H9 (cell line): ENCODE data around the gene TCHH. TPM values are rescaled to one million over a fixed set of nuclear protein-coding genes. Genes with fewer than 3 reads are reported as not detected.

Experiments used
- DNase-seq: peaks from one replicate; pipeline ENCODE4 v3.0.0-alpha.2; 2017
- H2AFZ ChIP-seq: one replicate; pipeline ENCODE4 v1.6.1; 2013; ENCODE audit warnings: mild to moderate bottlenecking, low read length, control low read depth, moderate library complexity
- H2AK5ac ChIP-seq: 2 replicates; pipeline ENCODE4 v1.6.1; 2013; ENCODE audit warnings: low read length, control low read depth, mixed read lengths; ENCODE audit not compliant: insufficient read length
- H2BK120ac ChIP-seq: one replicate; pipeline ENCODE4 v1.6.1; 2013; ENCODE audit warnings: low read depth, mild to moderate bottlenecking, low read length, control low read depth, inconsistent platforms; ENCODE audit not compliant: poor library complexity, severe bottlenecking
- H2BK12ac ChIP-seq: 2 replicates; pipeline ENCODE4 v1.6.1; 2013; ENCODE audit warnings: low read length, control low read depth, mixed read lengths, low read depth; ENCODE audit not compliant: insufficient read length
- H2BK15ac ChIP-seq: 2 replicates; pipeline ENCODE4 v1.6.1; 2013; ENCODE audit warnings: low read depth, low read length, control low read depth
- H2BK20ac ChIP-seq: one replicate; pipeline ENCODE4 v1.6.1; 2013; ENCODE audit warnings: low read depth, mild to moderate bottlenecking, low read length, control low read depth, inconsistent platforms; ENCODE audit not compliant: poor library complexity, severe bottlenecking
- H2BK5ac ChIP-seq: 2 replicates; pipeline ENCODE4 v1.6.1; 2013; ENCODE audit warnings: low read length, control low read depth, mixed read lengths; ENCODE audit not compliant: insufficient read length
- H3K14ac ChIP-seq: 2 replicates; pipeline ENCODE4 v1.6.1; 2013; ENCODE audit warnings: low read length, control low read depth; ENCODE audit not compliant: insufficient read depth
- H3K18ac ChIP-seq: 2 replicates; pipeline ENCODE4 v1.6.1; 2013; ENCODE audit warnings: low read depth, mild to moderate bottlenecking, mixed read lengths, low read length, control low read depth; ENCODE audit not compliant: insufficient read length
- H3K23ac ChIP-seq: 2 replicates; pipeline ENCODE4 v1.6.1; 2013; ENCODE audit warnings: low read length, control low read depth, mixed read lengths, low read depth; ENCODE audit not compliant: insufficient read length
- H3K23me2 ChIP-seq: 2 replicates; pipeline ENCODE4 v1.6.1; 2013; ENCODE audit warnings: low read depth, mild to moderate bottlenecking, mixed read lengths, low read length, control low read depth; ENCODE audit not compliant: insufficient read length, poor library complexity, severe bottlenecking
- H3K27ac ChIP-seq: 2 replicates; pipeline ENCODE4 v1.5.1; 2013; ENCODE audit warnings: low read length, control low read depth, mixed read lengths, low read depth; ENCODE audit not compliant: insufficient read length
- H3K27me3 ChIP-seq: 2 replicates; pipeline ENCODE4 v1.6.1; 2013; ENCODE audit warnings: low read length, control low read depth, inconsistent platforms; ENCODE audit not compliant: insufficient read depth
- H3K4ac ChIP-seq: 2 replicates; pipeline ENCODE4 v1.6.1; 2013; ENCODE audit warnings: low read depth, mild to moderate bottlenecking, control low read depth, inconsistent platforms, low read length, moderate library complexity
- H3K4me1 ChIP-seq: 2 replicates; pipeline ENCODE4 v1.6.1; 2013; ENCODE audit warnings: low read length, control low read depth, inconsistent platforms; ENCODE audit not compliant: insufficient read depth
- H3K4me2 ChIP-seq: 2 replicates; pipeline ENCODE4 v1.6.1; 2013; ENCODE audit warnings: low read length, control low read depth, mixed read lengths; ENCODE audit not compliant: insufficient read length, insufficient read depth
- H3K56ac ChIP-seq: 2 replicates; pipeline ENCODE4 v1.6.1; 2013; ENCODE audit warnings: low read depth, mild to moderate bottlenecking, mixed read lengths, low read length, control low read depth; ENCODE audit not compliant: insufficient read length
- H3K79me1 ChIP-seq: 2 replicates; pipeline ENCODE4 v1.6.1; 2013; ENCODE audit warnings: low read depth, mild to moderate bottlenecking, moderate library complexity, low read length, control low read depth, inconsistent platforms; ENCODE audit not compliant: insufficient read depth, poor library complexity, severe bottlenecking
- H3K79me2 ChIP-seq: 2 replicates; pipeline ENCODE4 v1.6.1; 2013; ENCODE audit warnings: low read length, control low read depth, inconsistent platforms; ENCODE audit not compliant: insufficient read depth
- H3K9ac ChIP-seq: 2 replicates; pipeline ENCODE4 v1.6.1; 2013; ENCODE audit warnings: low read length, control low read depth, mixed read lengths; ENCODE audit not compliant: insufficient read length; ENCODE audit errors: extremely low read depth
- H3K9me3 ChIP-seq: one replicate; pipeline ENCODE4 v1.6.1; 2013; ENCODE audit warnings: low read depth, low read length, inconsistent platforms; ENCODE audit not compliant: control insufficient read depth
- H3T11ph ChIP-seq: one replicate; pipeline ENCODE4 v1.6.1; 2013; ENCODE audit warnings: mild to moderate bottlenecking, low read length, control low read depth, inconsistent platforms
- H4K20me1 ChIP-seq: one replicate; pipeline ENCODE4 v1.6.1; 2013; ENCODE audit not compliant: control insufficient read depth, insufficient read length, insufficient read depth
- H4K5ac ChIP-seq: 2 replicates; pipeline ENCODE4 v1.6.1; 2013; ENCODE audit warnings: low read depth, mild to moderate bottlenecking, mixed read lengths, low read length, control low read depth; ENCODE audit not compliant: insufficient read length
- H4K8ac ChIP-seq: replicated peaks from 2 replicates; pipeline ENCODE4 v1.6.1; 2013; ENCODE audit warnings: low read length, control low read depth, mixed read lengths, low read depth; ENCODE audit not compliant: insufficient read length
- H4K91ac ChIP-seq: 2 replicates; pipeline ENCODE4 v1.6.1; 2013; ENCODE audit warnings: low read depth, mild to moderate bottlenecking, moderate library complexity, mixed read lengths, low read length, control low read depth; ENCODE audit not compliant: insufficient read length
- H3K27ac Mint-ChIP-seq, 3 experiments: 2 replicates in 2 of 3; 3 replicates in 1 of 3; pipeline ENCODE4 v1.8.0; 2020 to 2021; ENCODE audit warnings: mixed read lengths in 3 of 3, mild to moderate bottlenecking in 1 of 3, moderate library complexity in 1 of 3
- H3K27me3 Mint-ChIP-seq: 2 replicates; pipeline ENCODE4 v1.8.0; 2021; ENCODE audit warnings: low read depth, mild to moderate bottlenecking, moderate library complexity, mixed read lengths
- H3K36me3 Mint-ChIP-seq, 3 experiments: 2 replicates in 2 of 3; 3 replicates in 1 of 3; pipeline ENCODE4 v1.8.0; 2020 to 2021; ENCODE audit warnings: low read depth in 3 of 3, mixed read lengths in 3 of 3; ENCODE audit not compliant: insufficient read depth in 1 of 3
- H3K4me1 Mint-ChIP-seq, 2 experiments: 2 replicates each; pipeline ENCODE4 v1.8.0; 2020; ENCODE audit warnings: mixed read lengths in 2 of 2
- H3K4me3 Mint-ChIP-seq, 2 experiments: 2 replicates in 1 of 2; 3 replicates in 1 of 2; pipeline ENCODE4 v1.8.0; 2020 to 2021; ENCODE audit warnings: mild to moderate bottlenecking in 2 of 2, mixed read lengths in 2 of 2, moderate library complexity in 1 of 2
- H3K9me3 Mint-ChIP-seq, 2 experiments: 2 replicates in 1 of 2; 3 replicates in 1 of 2; pipeline ENCODE4 v1.8.0; 2020; ENCODE audit warnings: mild to moderate bottlenecking in 2 of 2, mixed read lengths in 2 of 2, moderate library complexity in 1 of 2
- CTCF ChIP-seq: fragments of 200-600 bp; sonication (generic); conservative IDR thresholded peaks from 3 replicates; pipeline ENCODE4 v1.8.0; 2021; ENCODE audit warnings: antibody characterized with exemption, mild to moderate bottlenecking
- WGBS: extraction: QIAGEN DNeasy Blood & Tissue Kit; methylation state at CpG from one replicate; pipeline ENCODE4 v1.1.7; 2013; ENCODE audit warnings: missing lambda C conversion rate, low lambda C conversion rate, mixed read lengths; ENCODE audit not compliant: insufficient read length; ENCODE audit errors: extremely low coverage; 5-methylcytosine and 5-hydroxymethylcytosine counted together
- total RNA-seq: library from RNA; stranded (reverse); gene quantifications from 2 replicates; pipeline ENCODE4 v1.2.1, GENCODE V29; 2021

Gene TCHH
- total RNA-seq, 1 experiment from 2014 or later = not detected

DNA sequence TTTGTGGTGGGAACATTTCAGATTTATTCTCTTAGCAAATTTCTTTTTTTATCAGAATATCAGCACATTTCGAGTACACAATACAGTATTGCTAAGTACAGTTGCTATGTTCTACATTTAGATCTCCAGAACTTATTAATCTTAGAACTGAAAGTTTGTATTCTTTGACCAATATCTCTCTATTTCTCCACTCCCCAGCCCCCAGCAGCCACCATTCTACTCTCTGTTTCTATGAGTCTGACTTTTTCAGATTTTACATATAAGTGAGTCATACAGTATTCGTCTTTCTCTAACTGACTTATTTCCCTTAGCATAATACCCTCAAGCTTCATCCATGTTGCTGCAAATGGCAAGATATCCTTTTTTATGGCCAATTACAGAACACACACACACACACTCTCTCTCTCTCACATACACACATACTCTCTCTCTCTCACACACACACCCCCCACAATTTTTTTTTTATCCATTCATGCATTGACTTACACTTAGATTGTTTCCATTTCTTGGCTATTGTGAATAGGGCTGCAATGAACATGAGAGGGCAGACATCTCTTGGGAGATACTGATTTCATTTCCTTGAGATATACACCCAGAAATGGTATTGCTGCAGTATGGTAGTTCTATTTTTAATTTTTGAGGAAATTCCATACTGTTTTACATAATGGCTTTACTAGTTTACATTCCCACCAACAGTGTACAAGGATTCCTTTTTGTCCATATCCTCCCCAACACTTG, 28.1 kb upstream of the TCHH start:
- H3K4me3 Mint-ChIP-seq = no peak overlapping the region
- H4K91ac ChIP-seq = no peak overlapping the region
- no peak for DNase-seq
- H3K79me1 ChIP-seq = no peaks in the 10 kb centered on the region
- no peak overlapping the region for H3K18ac ChIP-seq
- no peaks in the 10 kb centered on the region for H3K79me2 ChIP-seq
- no peak overlapping the region for H4K8ac ChIP-seq
- no peak overlapping the region for H2BK12ac ChIP-seq
- no peak overlapping the region for H2AFZ ChIP-seq
- no peak overlapping the region for H3K4ac ChIP-seq
- peaks cover 0 to 14% (median 4%) of the 10 kb centered on the region in 3 experiments; a peak in 4 of 7 replicates for H3K36me3 Mint-ChIP-seq
- WGBS = no CpG with 5 or more reads among the region's 2 CpGs
- no peaks in the 10 kb centered on the region for H3K23me2 ChIP-seq
- no peak overlapping the region for H3K9ac ChIP-seq
- H3K14ac ChIP-seq = no peak overlapping the region
- H3K23ac ChIP-seq = no peak overlapping the region
- no peaks in the 10 kb centered on the region for H3K4me1 Mint-ChIP-seq
- H2BK5ac ChIP-seq = no peak overlapping the region
- no peak overlapping the region for H3K56ac ChIP-seq
- no peak overlapping the region for H2AK5ac ChIP-seq
- no peaks in the 10 kb centered on the region for H3K27me3 ChIP-seq
- H3K4me1 ChIP-seq = no peaks in the 10 kb centered on the region
- H3T11ph ChIP-seq = no peak overlapping the region
- H2BK20ac ChIP-seq = no peak overlapping the region
- peaks cover 62 to 75% of the 10 kb centered on the region in 2 experiments for H3K9me3 Mint-ChIP-seq
- H4K5ac ChIP-seq = no peak overlapping the region
- H4K20me1 ChIP-seq = no peaks in the 10 kb centered on the region
- peaks cover 29% of the 10 kb centered on the region for H3K9me3 ChIP-seq
- H3K27ac Mint-ChIP-seq = no peak overlapping the region
- no peak overlapping the region for H3K27ac ChIP-seq
- H2BK120ac ChIP-seq = no peak overlapping the region
- peaks cover 6% of the 10 kb centered on the region for H3K27me3 Mint-ChIP-seq
- H2BK15ac ChIP-seq = no peak overlapping the region
- no peak overlapping the region for H3K4me2 ChIP-seq
- no peak for TF ChIP-seq CTCF
